SK-N-SH treated with all-trans-retinoic acid at 6 μM for 48 hours (cell line): Measurements from ENCODE around the gene G0S2.

ENCODE experiments used
- ARNTL ChIP-seq: fragments of 450-650 bp; formaldehyde crosslinking; IDR thresholded peaks from 2 replicates; pipeline ENCODE4 v1.5.0; 2020; ENCODE audit warnings: low read depth, mild to moderate bottlenecking, moderate library complexity, borderline replicate concordance
- CREB5 ChIP-seq: fragments of 250-450 bp; sonication (Bioruptor Pico); IDR thresholded peaks from 2 replicates; pipeline ENCODE4 v1.5.1; 2020; ENCODE audit warnings: low read depth, mild to moderate bottlenecking, moderate library complexity
- CSDC2 ChIP-seq: fragments of 250-450 bp; sonication (Bioruptor Pico); IDR thresholded peaks from 2 replicates; pipeline ENCODE4 v1.5.0; 2020; ENCODE audit warnings: mild to moderate bottlenecking, moderate library complexity
- GLIS3 ChIP-seq: fragments of 250-450 bp; sonication (Bioruptor Pico); IDR thresholded peaks from 2 replicates; pipeline ENCODE4 v1.5.0; 2020; ENCODE audit warnings: mild to moderate bottlenecking, moderate library complexity
- ISL1 ChIP-seq: fragments of 250-450 bp; sonication (Bioruptor Pico); IDR thresholded peaks from 2 replicates; pipeline ENCODE4 v2.1.2; 2022; ENCODE audit warnings: mild to moderate bottlenecking, moderate library complexity
- PATZ1 ChIP-seq: fragments of 250-450 bp; sonication (Bioruptor Pico); IDR thresholded peaks from 2 replicates; pipeline ENCODE4 v1.8.0; 2020; ENCODE audit warnings: mild to moderate bottlenecking, moderate library complexity, borderline replicate concordance
- TCF4 ChIP-seq: fragments of 250-450 bp; sonication (Bioruptor Pico); IDR thresholded peaks from 2 replicates; pipeline ENCODE4 v1.8.0; 2021; ENCODE audit warnings: mild to moderate bottlenecking, moderate library complexity, borderline replicate concordance
- ZC3H10 ChIP-seq: fragments of 250-450 bp; sonication (Bioruptor Pico); IDR thresholded peaks from 2 replicates; pipeline ENCODE4 v1.5.1; 2021; ENCODE audit warnings: mild to moderate bottlenecking, moderate library complexity
- ZNF565 ChIP-seq: fragments of 450-650 bp; formaldehyde crosslinking; conservative IDR thresholded peaks from 2 replicates; pipeline ENCODE4 v1.5.0; 2020; ENCODE audit warnings: low read depth, mild to moderate bottlenecking, moderate library complexity

- TF ChIP-seq ARNTL (CRISPR knock-in tag), result no peak
- TF ChIP-seq TCF4 (CRISPR knock-in tag), result no peak
- no peak for TF ChIP-seq GLIS3 (CRISPR knock-in tag)
- TF ChIP-seq ZNF565 (CRISPR knock-in tag), result no peak
- no peak for TF ChIP-seq ISL1 (CRISPR knock-in tag)
- TF ChIP-seq PATZ1 (CRISPR knock-in tag), result no peak
- no peak for TF ChIP-seq CSDC2
- no peak for TF ChIP-seq CREB5
- TF ChIP-seq ZC3H10 (CRISPR knock-in tag), result no peak
These were observed 28.1 kb upstream of the G0S2 start for GRCh38 chr1:209647156-209647555.
